Adrenal gland (tissue), 5 donors: ENCODE data around the gene PSTPIP1.

Source experiments
- POLR2A ChIP-seq, 2 donors: fragments of 450-650 bp; IDR thresholded peaks; one replicate each; pipeline ENCODE4 v1.6.1; 2017; ENCODE audit warnings: antibody characterized with exemption in 2 of 2, mild to moderate bottlenecking in 2 of 2, moderate library complexity in 1 of 2
- TF ChIP-seq, protein P1 (sequence below), 6 experiments: fragments of 450-650 bp in 4 of 6; fragments of 200-600 bp in 2 of 6; sonication (generic) in 1 of 6; IDR thresholded peaks; 1 replicate in 5 of 6; 2 replicates in 1 of 6; pipeline versions ENCODE4 v1.5.1 to v1.8.0; 2016 to 2021; ENCODE audit warnings: antibody characterized with exemption in 6 of 6, mild to moderate bottlenecking in 2 of 6, moderate library complexity in 1 of 6
- donor health status: DM: no; HTN: no; CAD: no.

DNA sequence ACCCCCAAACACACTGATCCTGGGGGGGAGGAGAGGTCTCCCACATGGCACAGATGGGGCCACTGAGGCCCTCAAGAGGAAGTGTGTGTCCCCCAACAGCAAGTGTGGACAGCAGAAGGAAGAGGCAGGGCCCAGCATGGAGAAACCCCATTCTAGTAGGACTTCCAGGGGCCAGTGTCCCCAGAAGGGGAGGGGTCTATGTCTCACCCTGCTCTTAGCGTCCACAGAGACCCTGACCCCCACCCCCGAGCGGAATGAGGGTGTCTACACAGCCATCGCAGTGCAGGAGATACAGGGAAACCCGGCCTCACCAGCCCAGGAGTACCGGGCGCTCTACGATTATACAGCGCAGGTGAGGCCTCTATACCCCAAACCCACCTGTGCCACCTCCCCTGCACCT lies 40.7 kb downstream of the PSTPIP1 start:
- TF ChIP-seq, protein P1, sequence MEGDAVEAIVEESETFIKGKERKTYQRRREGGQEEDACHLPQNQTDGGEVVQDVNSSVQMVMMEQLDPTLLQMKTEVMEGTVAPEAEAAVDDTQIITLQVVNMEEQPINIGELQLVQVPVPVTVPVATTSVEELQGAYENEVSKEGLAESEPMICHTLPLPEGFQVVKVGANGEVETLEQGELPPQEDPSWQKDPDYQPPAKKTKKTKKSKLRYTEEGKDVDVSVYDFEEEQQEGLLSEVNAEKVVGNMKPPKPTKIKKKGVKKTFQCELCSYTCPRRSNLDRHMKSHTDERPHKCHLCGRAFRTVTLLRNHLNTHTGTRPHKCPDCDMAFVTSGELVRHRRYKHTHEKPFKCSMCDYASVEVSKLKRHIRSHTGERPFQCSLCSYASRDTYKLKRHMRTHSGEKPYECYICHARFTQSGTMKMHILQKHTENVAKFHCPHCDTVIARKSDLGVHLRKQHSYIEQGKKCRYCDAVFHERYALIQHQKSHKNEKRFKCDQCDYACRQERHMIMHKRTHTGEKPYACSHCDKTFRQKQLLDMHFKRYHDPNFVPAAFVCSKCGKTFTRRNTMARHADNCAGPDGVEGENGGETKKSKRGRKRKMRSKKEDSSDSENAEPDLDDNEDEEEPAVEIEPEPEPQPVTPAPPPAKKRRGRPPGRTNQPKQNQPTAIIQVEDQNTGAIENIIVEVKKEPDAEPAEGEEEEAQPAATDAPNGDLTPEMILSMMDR (IDR thresholded peaks at IDR 0.05) = no peak
- TF ChIP-seq POLR2A (IDR thresholded peaks at IDR 0.05) = no peak
